NCI-H524 (cell line): Measurements from ENCODE around the gene PLEKHH3.
A peak's percentile ranks its signal among the peaks of the same experiment; 100 is the strongest.
"Not testable (repeated sequence)": the region's sequence is repeated elsewhere in the genome, so short reads cannot be mapped to it uniquely, and the experiment has no call there.

Experiments used
- DNase-seq, 2 experiments: peaks; one replicate each; lab custom pipeline; 2025; lab: John Stamatoyannopoulos, UW

Gene PLEKHH3

GRCh38 chr17:42629411-42630009, 47.3 kb downstream of the PLEKHH3 start:
- no peak for DNase-seq

GRCh38 chr17:42627032-42627764, 49.6 kb downstream of the PLEKHH3 start:
- DNase-seq: not testable (repeated sequence)

- DNase-seq: no peak
These were observed 52.8 kb downstream of the PLEKHH3 start for GRCh38 chr17:42623732-42624596.

GRCh38 chr17:42623271-42623670, 53.5 kb downstream of the PLEKHH3 start:
- DNase-seq: no peak

GRCh38 chr17:42621987-42622386, 54.8 kb downstream of the PLEKHH3 start:
- DNase-seq: not testable (repeated sequence)

DNA sequence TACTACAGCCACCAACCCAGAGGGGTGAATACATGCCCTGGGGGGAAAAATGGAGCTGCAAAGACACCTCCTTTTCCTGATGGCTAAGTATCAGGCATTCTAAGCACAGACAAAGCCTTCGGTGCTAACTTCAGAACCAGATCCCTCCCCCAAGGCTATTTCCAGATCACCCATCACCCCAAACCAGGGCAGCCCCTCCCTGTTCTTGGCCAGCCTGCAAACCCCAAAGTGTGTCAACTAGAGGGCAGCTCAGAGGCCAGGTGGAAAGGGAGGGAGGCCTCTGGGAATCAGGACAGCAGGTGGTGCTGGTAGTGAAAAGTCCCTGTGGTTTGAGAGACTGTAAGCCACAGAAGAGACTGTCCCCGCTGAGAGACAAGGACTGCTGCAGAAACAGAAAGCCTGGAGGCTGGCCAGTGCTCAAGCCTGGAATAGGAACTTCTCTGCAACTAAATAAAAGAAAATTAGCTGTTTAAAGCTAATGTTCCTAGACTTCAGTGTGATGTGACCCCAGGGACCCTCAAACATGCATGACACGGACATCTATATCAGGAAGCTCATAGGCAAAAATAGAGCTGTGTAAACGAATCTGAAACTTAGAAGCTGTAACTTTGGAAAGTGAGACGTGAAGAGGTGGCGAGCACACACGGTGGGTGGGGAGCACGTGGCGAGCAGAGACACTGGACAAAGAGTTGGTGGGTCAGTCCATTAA, 58.2 kb downstream of the PLEKHH3 start:
- peak; percentile 40 to 76 for DNase-seq

DNA sequence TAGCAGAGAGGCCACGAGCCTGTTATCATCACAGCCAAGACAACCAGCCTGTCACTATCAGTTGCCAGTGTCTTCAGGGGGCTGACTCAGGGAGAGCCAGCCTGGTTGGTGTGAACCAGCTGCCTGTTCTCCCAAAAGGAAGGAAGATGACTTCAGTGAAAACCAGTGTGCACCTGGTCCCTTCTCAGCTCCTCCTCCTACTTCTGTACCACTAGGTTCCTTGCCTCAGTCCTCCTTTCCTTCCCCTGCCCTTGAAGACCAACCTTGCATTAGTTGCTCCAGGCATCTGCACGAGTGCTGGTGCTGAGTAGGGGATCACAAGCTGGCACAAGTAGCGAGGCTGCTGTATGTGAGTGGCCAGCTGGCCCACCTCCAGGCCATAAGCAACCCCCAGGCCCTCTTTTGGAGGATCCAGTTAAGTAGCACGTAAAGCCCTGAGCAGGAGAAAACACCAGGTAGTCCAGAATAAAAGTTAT, 58.8 kb downstream of the PLEKHH3 start:
- peak; percentile 23 to 49 for DNase-seq
